Psoas muscle (tissue), 8 donors: ENCODE data around the gene ALG12. TPM values are rescaled to one million over a fixed set of nuclear protein-coding genes. Genes with fewer than 3 reads are reported as not detected.

Experiments used
- ATAC-seq, 4 donors: fragments of 200-7000 bp; cut with Tn5 transposase; one replicate each; pipeline ENCODE4 v1.9.1; 2020; ENCODE audit warnings: moderate library complexity in 3 of 4, mild to moderate bottlenecking in 2 of 4
- DNase-seq, 2 donors: peaks; one replicate each; pipeline ENCODE4 v3.0.0-alpha.2; 2020
- H3K27ac ChIP-seq: fragments of 200-600 bp; one replicate; pipeline ENCODE4 v1.8.0; 2022
- H3K27me3 ChIP-seq, 3 donors: fragments of 200-600 bp in 1 of 3; one replicate each; pipeline versions ENCODE4 v1.6.1 to v1.8.0; 2013 to 2022; ENCODE audit warnings: low read length in 2 of 3, mild to moderate bottlenecking in 2 of 3, moderate library complexity in 1 of 3; ENCODE audit not compliant: insufficient read depth in 3 of 3
- H3K36me3 ChIP-seq, 2 donors: fragments of 200-600 bp in 1 of 2; one replicate each; pipeline versions ENCODE4 v1.6.1 to v1.8.0; 2013 to 2022; ENCODE audit warnings: low read depth in 1 of 2, mild to moderate bottlenecking in 1 of 2, moderate library complexity in 1 of 2; ENCODE audit not compliant: insufficient read depth in 1 of 2
- H3K4me1 ChIP-seq: fragments of 200-600 bp; one replicate; pipeline ENCODE4 v1.8.0; 2022
- H3K4me3 ChIP-seq: fragments of 200-600 bp; one replicate; pipeline ENCODE4 v1.8.0; 2022; ENCODE audit warnings: mild to moderate bottlenecking
- H3K9me3 ChIP-seq: fragments of 200-600 bp; one replicate; pipeline ENCODE4 v1.8.0; 2022
- CTCF ChIP-seq: fragments of 200-600 bp; IDR thresholded peaks from one replicate; pipeline ENCODE4 v1.8.0; 2022; ENCODE audit warnings: antibody characterized with exemption
- WGBS, 3 donors: extraction: QIAGEN DNeasy Blood & Tissue Kit; methylation state at CpG; one replicate each; pipeline versions ENCODE4 v1.1.6 to v1.1.7; 2013; 5-methylcytosine and 5-hydroxymethylcytosine counted together
- intact Hi-C, 2 donors: fragments of 100-400 bp; cut with DNase I; formaldehyde crosslinking; loops; one replicate each; pipeline versions ENCODE4 v1.11.0 to v1.14.2; 2022
- polyA plus RNA-seq, 3 donors: library from polyadenylated mRNA; stranded (reverse); fragments of 200-250 nt; gene quantifications; one replicate each; pipeline ENCODE4 v1.2.3, GENCODE V29; 2013
- total RNA-seq, 4 donors: library from RNA; stranded (reverse); fragmentation: NEBNext Ultra II Directional in 2 of 4; extraction: Animal tissue kit (Norgen Biotek cat#: 25700) in 2 of 4; gene quantifications; one replicate each; pipeline versions ENCODE4 v1.2.1 to v1.2.4, GENCODE V29; 2021 to 2023
- donor health status: healthy with polysubstance abuse.
- donor health status: DM: no; HTN: no; CAD: no; lungs with moderate emphysema.
- donor health status: Bipolar disorder and iron deficiency.
- donor health status: healthy.
- donor health status: DM: yes; HTN: yes; CAD: no.
- donor health status: DM: no; HTN: no; CAD: no.
- donor health status: DM: no; HTN: no; CAD: no.
- donor health status: DM: yes; HTN: yes; CAD: no.

The ALG12 gene
- total and polyA plus RNA-seq, 7 donors: 6.5 to 11.0 (median 8.2) TPM

- no peak for ATAC-seq
- WGBS, 3 donors: 91 to 95% (median 94%) methylated on average over 31 of the region's 31 CpGs
- peaks cover 0 to 49% of the 10 kb centered on the region in 2 donors for H3K36me3 ChIP-seq
- H3K9me3 ChIP-seq: no peaks in the 10 kb centered on the region
- no peak overlapping the region for H3K4me3 ChIP-seq
- no peaks in the 10 kb centered on the region for H3K4me1 ChIP-seq
- DNase-seq: no peak
- H3K27ac ChIP-seq: no peak overlapping the region
- H3K27me3 ChIP-seq: no peaks in the 10 kb centered on the region
- TF ChIP-seq CTCF: no peak
- intact Hi-C loops: no loop called here
Observed at GRCh38 chr22:49884503-49885260, 33.6 kb downstream of the ALG12 start.

GRCh38 chr22:49884075-49884474, 34.2 kb downstream of the ALG12 start:
- intact Hi-C loops: no loop called here
- Histone ChIP-seq H3K4me3 (no peak overlapping the region), H3K27ac (no peak overlapping the region), H3K36me3 (peaks cover 0 to 46% of the 10 kb centered on the region in 2 donors), H3K4me1 (no peaks in the 10 kb centered on the region), H3K27me3 (no peaks in the 10 kb centered on the region), H3K9me3 (no peaks in the 10 kb centered on the region)
- DNase-seq (no peak), ATAC-seq (no peak)
- no peak for TF ChIP-seq CTCF
- 98% methylated on average over 20 of the region's 20 CpGs for WGBS, 3 donors

DNA sequence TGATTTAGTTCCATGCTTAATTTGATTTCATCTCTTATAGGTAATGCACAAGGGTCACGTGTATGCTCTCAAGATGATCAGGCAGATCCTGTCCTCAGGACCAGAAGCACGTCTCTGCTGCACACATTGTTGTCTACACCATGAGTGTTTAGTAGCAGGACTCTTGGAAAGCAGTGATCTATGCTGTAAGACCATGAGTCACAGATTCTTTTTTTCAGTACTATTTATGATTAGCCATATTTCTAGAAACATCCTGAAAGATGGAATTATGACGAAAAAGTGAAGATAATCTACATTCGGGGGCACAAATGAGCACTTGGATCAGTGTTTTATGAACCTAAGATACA, 35.0 kb downstream of the ALG12 start:
- 94 to 97% (median 95%) methylated on average over 4 of the region's 4 CpGs for WGBS, 3 donors
- TF ChIP-seq CTCF: no peak
- H3K36me3 ChIP-seq: peaks cover 0 to 44% of the 10 kb centered on the region in 2 donors
- H3K27me3 ChIP-seq: no peaks in the 10 kb centered on the region
- no peak overlapping the region for H3K4me3 ChIP-seq
- intact Hi-C loops: no loop called here
- H3K9me3 ChIP-seq: no peaks in the 10 kb centered on the region
- no peak for DNase-seq
- H3K4me1 ChIP-seq: no peaks in the 10 kb centered on the region
- ATAC-seq: no peak
- no peak overlapping the region for H3K27ac ChIP-seq

DNA sequence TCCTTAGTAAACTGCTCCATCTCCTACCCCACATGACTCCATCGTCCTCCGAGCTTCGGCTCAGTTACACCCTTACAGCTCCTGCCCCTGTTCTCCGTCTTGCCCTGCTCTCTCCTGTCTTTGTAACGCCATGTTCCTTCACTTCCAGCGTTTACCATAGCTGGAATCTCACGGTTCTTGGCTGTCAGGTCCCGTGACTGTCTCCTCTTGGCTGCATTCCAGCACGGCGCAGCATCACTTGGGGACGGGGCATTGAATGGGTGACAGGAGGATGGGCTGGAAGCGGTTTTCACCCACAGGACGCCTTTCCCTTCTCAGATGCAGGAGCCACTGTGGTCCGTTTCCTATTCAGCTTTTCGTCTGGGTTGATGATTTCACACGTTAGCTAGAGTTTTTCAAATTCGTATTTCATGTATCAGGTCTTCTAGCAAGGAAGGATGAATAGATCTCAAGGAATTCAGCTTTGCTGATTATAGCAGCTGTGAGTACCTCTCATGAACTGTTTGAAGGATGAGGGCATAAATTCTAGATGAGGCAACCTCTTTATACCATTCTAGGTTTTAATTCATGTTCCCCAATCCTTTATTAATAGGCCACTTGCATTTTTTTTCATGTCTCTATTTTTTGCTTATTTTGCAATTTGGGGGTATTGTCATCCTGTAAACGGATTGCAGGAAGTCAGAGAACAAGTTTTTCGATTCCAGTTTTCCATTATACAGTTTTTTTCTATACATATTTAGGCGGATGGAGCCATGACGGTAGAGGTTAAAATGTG, 35.5 kb downstream of the ALG12 start:
- intact Hi-C loops: no loop called here

More for the DNA sequence above, 35.5 kb downstream of the ALG12 start:
- Histone ChIP-seq H3K36me3 (peaks cover 0 to 41% of the 10 kb centered on the region in 2 donors), H3K9me3 (no peaks in the 10 kb centered on the region), H3K27me3 (no peaks in the 10 kb centered on the region), H3K27ac (no peak overlapping the region), H3K4me3 (no peak overlapping the region), H3K4me1 (no peaks in the 10 kb centered on the region)
- no peak for TF ChIP-seq CTCF
- DNase-seq: no peak
- WGBS, 3 donors: 77 to 86% (median 84%) methylated on average over 21 of the region's 21 CpGs
- ATAC-seq: no peak
